SK-N-SH (cell line): Measurements from ENCODE around the gene TTC9B. TPM values are rescaled to one million over a fixed set of nuclear protein-coding genes. Genes with fewer than 3 reads are reported as not detected.

Source experiments
- CTCF ChIA-PET: fragments of 300-600, 350-600 bp; formaldehyde crosslinking; extraction: SDS; loops from one replicate; lab custom pipeline; 2021; lab: Yijun Ruan, JAX
- POLR2A ChIA-PET: fragments of 350-600 bp; sonication (Branson Sonifier 250); formaldehyde crosslinking; extraction: SDS; loops from one replicate; lab custom pipeline; 2020; ENCODE audit warnings: antibody characterized with exemption, inconsistent platforms; lab: Yijun Ruan, JAX
- DNase-seq: peaks from one replicate; pipeline ENCODE4 v3.0.0; 2012
- H2AFZ ChIP-seq: fragments of 200-600 bp; sonication (generic); 2 replicates; pipeline ENCODE4 v1.8.1; 2016; ENCODE audit warnings: antibody characterized with exemption, mild to moderate bottlenecking, low read depth
- H3F3A ChIP-seq: fragments of 200-600 bp; sonication (generic); replicated peaks from 2 replicates; pipeline ENCODE3; 2016; ENCODE audit warnings: antibody characterized with exemption, mild to moderate bottlenecking; ENCODE audit not compliant: insufficient read depth
- H3K27ac ChIP-seq, 2 experiments: fragments of 200-500 bp in 1 of 2; fragments of 200-600 bp in 1 of 2; sonication (Bioruptor generic) in 1 of 2; sonication (generic), shearing (Covaris generic) in 1 of 2; 2 replicates each; pipeline versions ENCODE4 v1.5.1 to v1.6.1; 2014 to 2016; ENCODE audit warnings: low read depth in 2 of 2, inconsistent platforms in 1 of 2, low read length in 1 of 2, mild to moderate bottlenecking in 1 of 2, mixed read lengths in 1 of 2
- H3K27me3 ChIP-seq: fragments of 200-600 bp; sonication (generic), shearing (Covaris generic); 2 replicates; pipeline ENCODE4 v1.6.1; 2016; ENCODE audit warnings: mixed run types; ENCODE audit not compliant: insufficient read depth
- H3K36me3 ChIP-seq, 2 experiments: fragments of 200-500 bp in 1 of 2; fragments of 200-600 bp in 1 of 2; sonication (Bioruptor generic) in 1 of 2; sonication (generic) in 1 of 2; replicated peaks in 1 of 2; 2 replicates each; pipeline versions ENCODE3 to v1.5.1; 2014 to 2016; ENCODE audit warnings: low read length in 1 of 2, mild to moderate bottlenecking in 1 of 2; ENCODE audit not compliant: insufficient read depth in 2 of 2, control insufficient read depth in 1 of 2
- H3K4me1 ChIP-seq, 2 experiments: fragments of 200-500 bp in 1 of 2; fragments of 200-600 bp in 1 of 2; sonication (Bioruptor generic) in 1 of 2; sonication (generic), shearing (Covaris generic) in 1 of 2; 2 replicates each; pipeline versions ENCODE4 v1.5.1 to v1.6.1; 2014 to 2016; ENCODE audit warnings: low read depth in 1 of 2, low read length in 1 of 2, mixed run types in 1 of 2; ENCODE audit not compliant: insufficient read depth in 2 of 2, control insufficient read depth in 1 of 2
- H3K4me2 ChIP-seq: fragments of 200-600 bp; sonication (generic), shearing (Covaris generic); 2 replicates; pipeline ENCODE4 v1.6.1; 2017; ENCODE audit warnings: mixed run types
- H3K4me3 ChIP-seq, 2 experiments: fragments of 200-500 bp in 1 of 2; fragments of 200-600 bp in 1 of 2; sonication (Bioruptor generic) in 1 of 2; sonication (generic), shearing (Covaris generic) in 1 of 2; 2 replicates each; pipeline versions ENCODE4 v1.5.1 to v1.8.1; 2014 to 2016; ENCODE audit warnings: low read depth in 2 of 2, inconsistent platforms in 1 of 2, low read length in 1 of 2, mild to moderate bottlenecking in 1 of 2, mixed read lengths in 1 of 2, moderate library complexity in 1 of 2
- H3K79me2 ChIP-seq: fragments of 200-600 bp; sonication (generic); 2 replicates; pipeline ENCODE4 v1.8.1; 2017; ENCODE audit warnings: mild to moderate bottlenecking; ENCODE audit not compliant: insufficient read depth
- H3K9ac ChIP-seq: fragments of 200-600 bp; sonication (generic); 2 replicates; pipeline ENCODE4 v1.6.1; 2017; ENCODE audit warnings: mixed run types
- H3K9me2 ChIP-seq: fragments of 200-600 bp; sonication (generic); 2 replicates; pipeline ENCODE4 v1.6.1; 2017; ENCODE audit warnings: mixed run types
- H3K9me3 ChIP-seq: fragments of 200-600 bp; sonication (generic); 2 replicates; pipeline ENCODE4 v1.6.1; 2017; ENCODE audit warnings: mixed run types, mild to moderate bottlenecking, moderate library complexity
- H4K20me1 ChIP-seq: fragments of 200-600 bp; sonication (generic); 2 replicates; pipeline ENCODE4 v1.6.1; 2017; ENCODE audit warnings: mild to moderate bottlenecking, mixed run types; ENCODE audit not compliant: insufficient read depth
- EP300 ChIP-seq, 2 experiments: IDR thresholded peaks; 2 replicates each; pipeline versions ENCODE4 v1.4.0 to v1.6.1; 2012; ENCODE audit warnings: borderline replicate concordance in 1 of 2, low read depth in 1 of 2, low read length in 1 of 2
- EZH2phosphoT487 ChIP-seq: fragments of 200-600 bp; sonication (generic); IDR thresholded peaks from 2 replicates; pipeline ENCODE4 v1.6.1; 2017; ENCODE audit warnings: low read depth, mixed run types, mild to moderate bottlenecking, antibody characterized with exemption, moderate library complexity, borderline replicate concordance
- FOSL2 ChIP-seq: IDR thresholded peaks from 2 replicates; pipeline ENCODE4 v1.4.0; 2012; ENCODE audit warnings: low read depth, mild to moderate bottlenecking, moderate library complexity, borderline replicate concordance
- GABPA ChIP-seq: IDR thresholded peaks from 2 replicates; pipeline ENCODE4 v1.4.0; 2012; ENCODE audit warnings: low read depth, mild to moderate bottlenecking
- GATA2 ChIP-seq: sonication (generic); formaldehyde crosslinking; IDR thresholded peaks from 2 replicates; pipeline ENCODE4 v1.5.0; 2020; ENCODE audit warnings: mild to moderate bottlenecking, missing genetic modification reagents
- MEF2A ChIP-seq: IDR thresholded peaks from 2 replicates; pipeline ENCODE4 v1.4.0; 2012; ENCODE audit warnings: low read depth, borderline replicate concordance
- MXI1 ChIP-seq: IDR thresholded peaks from 2 replicates; pipeline ENCODE4 v1.6.1; 2012; ENCODE audit warnings: mild to moderate bottlenecking, low read depth, low read length, improper control_type of control experiment
- NRF1 ChIP-seq: IDR thresholded peaks from 2 replicates; pipeline ENCODE4 v1.6.1; 2012; ENCODE audit warnings: low read depth, mild to moderate bottlenecking, low read length
- POLR2AphosphoS5 ChIP-seq: IDR thresholded peaks from 2 replicates; pipeline ENCODE4 v1.6.1; 2012; ENCODE audit warnings: low read depth, low read length
- RCOR1 ChIP-seq: fragments of 150-350 bp; IDR thresholded peaks from 2 replicates; pipeline ENCODE4 v1.6.1; 2017; ENCODE audit warnings: antibody characterized with exemption, low read length
- RFX5 ChIP-seq: IDR thresholded peaks from 2 replicates; pipeline ENCODE4 v1.6.1; 2012; ENCODE audit warnings: mild to moderate bottlenecking, improper control_type of control experiment, low read length
- RXRA ChIP-seq: IDR thresholded peaks from 2 replicates; pipeline ENCODE4 v1.4.0; 2012; ENCODE audit warnings: low read depth, mild to moderate bottlenecking, borderline replicate concordance
- SIN3A ChIP-seq: IDR thresholded peaks from 2 replicates; pipeline ENCODE4 v1.6.1; 2012; ENCODE audit warnings: low read depth, mild to moderate bottlenecking, low read length, moderate library complexity, borderline replicate concordance
- SMC3 ChIP-seq: IDR thresholded peaks from 2 replicates; pipeline ENCODE4 v1.6.1; 2012; ENCODE audit warnings: low read depth, low read length, improper control_type of control experiment
- TAF1 ChIP-seq: IDR thresholded peaks from 2 replicates; pipeline ENCODE4 v1.6.1; 2012; ENCODE audit warnings: low read depth, mild to moderate bottlenecking, low read length, moderate library complexity, borderline replicate concordance
- TCF12 ChIP-seq: IDR thresholded peaks from 2 replicates; pipeline ENCODE4 v1.4.0; 2012
- TEAD4 ChIP-seq: IDR thresholded peaks from 2 replicates; pipeline ENCODE4 v1.4.0; 2012; ENCODE audit warnings: mild to moderate bottlenecking, borderline replicate concordance; ENCODE audit not compliant: insufficient read depth
- WGBS: methylation state at CpG from one replicate; pipeline ENCODE4 v1.1.6; 2017; ENCODE audit warnings: low lambda C conversion rate; 5-methylcytosine and 5-hydroxymethylcytosine counted together
- polyA plus RNA-seq, 3 experiments: library from polyadenylated mRNA; depleted of rRNA; stranded (reverse); fragments of >200 nt; gene quantifications; 2 replicates each; pipeline ENCODE4 v1.2.3, GENCODE V29; 2012
- TF ChIP-seq, protein P1 (sequence below): fragments of 150-350 bp; IDR thresholded peaks from 2 replicates; pipeline ENCODE4 v1.6.1; 2016; ENCODE audit warnings: mild to moderate bottlenecking, low read depth, low read length
- TF ChIP-seq, protein P2 (sequence below): fragments of 150-350 bp; IDR thresholded peaks from 2 replicates; pipeline ENCODE4 v1.6.1; 2017; ENCODE audit warnings: antibody characterized with exemption, low read length, low read depth, borderline replicate concordance
- TF ChIP-seq, protein P3 (sequence below): IDR thresholded peaks from 2 replicates; pipeline ENCODE4 v1.4.0; 2012; ENCODE audit warnings: low read depth, borderline replicate concordance
- TF ChIP-seq, protein P4 (sequence below): IDR thresholded peaks from 2 replicates; pipeline ENCODE4 v1.4.0; 2012; ENCODE audit warnings: low read depth
- TF ChIP-seq, protein P5 (sequence below): IDR thresholded peaks from 2 replicates; pipeline ENCODE4; 2012

TTC9B gene
- polyA plus RNA-seq, 1 of the 3 experiments (the other 2 are of a cell fraction), result 0.30 TPM

DNA sequence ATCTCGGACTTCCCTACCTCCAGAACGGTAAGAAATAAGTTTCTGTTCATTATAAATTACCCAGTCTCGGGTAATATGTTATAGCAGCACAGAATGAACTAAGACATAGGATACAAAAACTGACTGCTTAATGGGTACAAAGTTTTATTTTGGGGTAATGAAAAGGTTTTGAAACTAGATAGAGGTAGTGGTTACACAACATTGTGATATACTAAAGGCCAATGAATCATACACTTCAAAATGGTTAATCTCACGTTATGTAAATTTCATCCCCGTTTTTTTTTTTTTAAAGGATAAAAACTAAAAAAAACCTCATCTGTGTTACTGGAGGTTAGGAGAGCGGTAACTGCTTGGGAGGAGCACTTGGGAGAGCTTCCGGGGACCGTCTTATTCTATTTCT is 43.4 kb upstream of the TTC9B start:
- ChIA-PET CTCF (interaction anchor here (0.9 kb wide), 1 partner anchor 15 kb away, joined by 3 read pairs; no protein-coding TSS in a partner anchor), POLR2A (no interaction called here)
- WGBS, result 91% methylated on average over 8 of the region's 8 CpGs
- Histone ChIP-seq H3K27me3 (no peaks in the 10 kb centered on the region), H3K36me3 (peaks cover 0 to 12% of the 10 kb centered on the region in 2 experiments), H3K9me3 (no peaks in the 10 kb centered on the region), H3K4me2 (no peak overlapping the region), H3K27ac (no peak overlapping the region), H3K4me1 (no peaks in the 10 kb centered on the region; a peak in 1 of 4 replicates), H3K4me3 (no peak overlapping the region), H3K9ac (no peak overlapping the region), H2AFZ (no peak overlapping the region), H3K9me2 (no peaks in the 10 kb centered on the region), H3K79me2 (peaks cover 49% of the 10 kb centered on the region), H3F3A (peaks cover 3% of the 10 kb centered on the region), H4K20me1 (peaks cover 24% of the 10 kb centered on the region)
- TF ChIP-seq SIN3A (no peak), SMC3 (no peak), POLR2AphosphoS5 (no peak), GABPA (no peak), RXRA (no peak), FOSL2 (no peak), MEF2A (no peak), MXI1 (no peak), EP300 (IDR thresholded peaks at IDR 0.05; ENCODE audit: borderline replicate concordance in 1 of 2, low read depth in 1 of 2, low read length in 1 of 2) (no peak), TCF12 (no peak), EZH2phosphoT487 (no peak)
- TF ChIP-seq, protein P1, sequence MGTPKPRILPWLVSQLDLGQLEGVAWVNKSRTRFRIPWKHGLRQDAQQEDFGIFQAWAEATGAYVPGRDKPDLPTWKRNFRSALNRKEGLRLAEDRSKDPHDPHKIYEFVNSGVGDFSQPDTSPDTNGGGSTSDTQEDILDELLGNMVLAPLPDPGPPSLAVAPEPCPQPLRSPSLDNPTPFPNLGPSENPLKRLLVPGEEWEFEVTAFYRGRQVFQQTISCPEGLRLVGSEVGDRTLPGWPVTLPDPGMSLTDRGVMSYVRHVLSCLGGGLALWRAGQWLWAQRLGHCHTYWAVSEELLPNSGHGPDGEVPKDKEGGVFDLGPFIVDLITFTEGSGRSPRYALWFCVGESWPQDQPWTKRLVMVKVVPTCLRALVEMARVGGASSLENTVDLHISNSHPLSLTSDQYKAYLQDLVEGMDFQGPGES, result no peak
- TF ChIP-seq, protein P2, sequence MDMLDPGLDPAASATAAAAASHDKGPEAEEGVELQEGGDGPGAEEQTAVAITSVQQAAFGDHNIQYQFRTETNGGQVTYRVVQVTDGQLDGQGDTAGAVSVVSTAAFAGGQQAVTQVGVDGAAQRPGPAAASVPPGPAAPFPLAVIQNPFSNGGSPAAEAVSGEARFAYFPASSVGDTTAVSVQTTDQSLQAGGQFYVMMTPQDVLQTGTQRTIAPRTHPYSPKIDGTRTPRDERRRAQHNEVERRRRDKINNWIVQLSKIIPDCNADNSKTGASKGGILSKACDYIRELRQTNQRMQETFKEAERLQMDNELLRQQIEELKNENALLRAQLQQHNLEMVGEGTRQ, result no peak
- TF ChIP-seq, protein P3, sequence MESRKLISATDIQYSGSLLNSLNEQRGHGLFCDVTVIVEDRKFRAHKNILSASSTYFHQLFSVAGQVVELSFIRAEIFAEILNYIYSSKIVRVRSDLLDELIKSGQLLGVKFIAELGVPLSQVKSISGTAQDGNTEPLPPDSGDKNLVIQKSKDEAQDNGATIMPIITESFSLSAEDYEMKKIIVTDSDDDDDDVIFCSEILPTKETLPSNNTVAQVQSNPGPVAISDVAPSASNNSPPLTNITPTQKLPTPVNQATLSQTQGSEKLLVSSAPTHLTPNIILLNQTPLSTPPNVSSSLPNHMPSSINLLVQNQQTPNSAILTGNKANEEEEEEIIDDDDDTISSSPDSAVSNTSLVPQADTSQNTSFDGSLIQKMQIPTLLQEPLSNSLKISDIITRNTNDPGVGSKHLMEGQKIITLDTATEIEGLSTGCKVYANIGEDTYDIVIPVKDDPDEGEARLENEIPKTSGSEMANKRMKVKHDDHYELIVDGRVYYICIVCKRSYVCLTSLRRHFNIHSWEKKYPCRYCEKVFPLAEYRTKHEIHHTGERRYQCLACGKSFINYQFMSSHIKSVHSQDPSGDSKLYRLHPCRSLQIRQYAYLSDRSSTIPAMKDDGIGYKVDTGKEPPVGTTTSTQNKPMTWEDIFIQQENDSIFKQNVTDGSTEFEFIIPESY, result no peak
- DNase-seq, result no peak

DNA sequence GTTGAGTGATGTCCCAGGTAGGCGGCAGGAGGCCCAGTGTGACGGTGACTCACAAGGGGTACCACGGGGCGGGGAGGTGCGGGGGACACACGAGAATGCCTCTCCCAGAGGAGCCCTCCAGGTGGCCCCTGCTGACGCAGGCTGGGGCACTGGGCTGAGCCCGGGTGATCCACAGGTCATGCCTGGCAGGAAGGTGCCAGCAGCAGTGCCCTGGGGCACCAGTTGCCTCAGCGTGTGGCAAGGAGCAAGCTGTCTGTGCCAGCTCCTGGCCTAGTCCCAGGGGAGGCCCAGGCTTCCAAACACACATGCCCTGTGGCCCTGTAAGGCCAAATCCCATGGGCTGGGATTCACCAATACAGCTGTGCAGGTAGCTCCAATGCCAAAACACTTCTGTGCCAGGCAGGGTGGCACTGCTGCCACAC is 38.9 kb upstream of the TTC9B start:
- TF ChIP-seq TAF1, result no peak
- TF ChIP-seq TCF12, result no peak
- no peak for TF ChIP-seq EP300 (IDR thresholded peaks at IDR 0.05; ENCODE audit: borderline replicate concordance in 1 of 2, low read depth in 1 of 2, low read length in 1 of 2)
- no peak for TF ChIP-seq NRF1
- no peak for TF ChIP-seq POLR2AphosphoS5
- TF ChIP-seq RFX5, result no peak
- TF ChIP-seq GABPA, result no peak
- TF ChIP-seq, protein P4, sequence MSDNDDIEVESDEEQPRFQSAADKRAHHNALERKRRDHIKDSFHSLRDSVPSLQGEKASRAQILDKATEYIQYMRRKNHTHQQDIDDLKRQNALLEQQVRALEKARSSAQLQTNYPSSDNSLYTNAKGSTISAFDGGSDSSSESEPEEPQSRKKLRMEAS, result no peak
- TF ChIP-seq GATA2, result no peak
- no peak for TF ChIP-seq TEAD4
- TF ChIP-seq, protein P5, sequence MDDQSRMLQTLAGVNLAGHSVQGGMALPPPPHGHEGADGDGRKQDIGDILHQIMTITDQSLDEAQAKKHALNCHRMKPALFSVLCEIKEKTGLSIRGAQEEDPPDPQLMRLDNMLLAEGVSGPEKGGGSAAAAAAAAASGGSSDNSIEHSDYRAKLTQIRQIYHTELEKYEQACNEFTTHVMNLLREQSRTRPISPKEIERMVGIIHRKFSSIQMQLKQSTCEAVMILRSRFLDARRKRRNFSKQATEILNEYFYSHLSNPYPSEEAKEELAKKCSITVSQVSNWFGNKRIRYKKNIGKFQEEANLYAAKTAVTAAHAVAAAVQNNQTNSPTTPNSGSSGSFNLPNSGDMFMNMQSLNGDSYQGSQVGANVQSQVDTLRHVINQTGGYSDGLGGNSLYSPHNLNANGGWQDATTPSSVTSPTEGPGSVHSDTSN, result no peak
- TF ChIP-seq RCOR1, result no peak
- TF ChIP-seq, all 33 proteins: peak for 0
- peaks cover 18% of the 10 kb centered on the region for H4K20me1 ChIP-seq
- no peak for DNase-seq
- no peaks in the 10 kb centered on the region for H3K9me2 ChIP-seq
- CTCF ChIA-PET, result interaction anchor here (1.3 to 1.6 kb wide), 2 partner anchors 146 to 164 kb away, joined by 3 read pairs; no protein-coding TSS in a partner anchor
- H3K4me3 ChIP-seq, result no peak overlapping the region
- POLR2A ChIA-PET, result no interaction called here
- H3K9me3 ChIP-seq, result no peaks in the 10 kb centered on the region
- no peak overlapping the region for H3K9ac ChIP-seq
- H2AFZ ChIP-seq, result no peak overlapping the region
- H3K36me3 ChIP-seq, result peaks cover 15 to 40% of the 10 kb centered on the region in 2 experiments
- WGBS, result 85% methylated on average over 7 of the region's 9 CpGs
- H3F3A ChIP-seq, result peaks cover 2% of the 10 kb centered on the region
- H3K4me2 ChIP-seq, result no peak overlapping the region
- no peak overlapping the region for H3K27ac ChIP-seq
- no peaks in the 10 kb centered on the region; a peak in 1 of 4 replicates for H3K4me1 ChIP-seq
- no peaks in the 10 kb centered on the region for H3K27me3 ChIP-seq
- peaks cover 47% of the 10 kb centered on the region; the same call in 1 of the 2 replicates for H3K79me2 ChIP-seq
